GM18520 (cell line): ENCODE measurements around the gene ATXN1.

Experiments
- ATAC-seq: cut with Tn5 transposase; IDR thresholded peaks from one replicate; pipeline ENCODE4 v1.9.1; 2021; ENCODE audit not compliant: unreplicated experiment

Gene ATXN1

GRCh38 chr6:16747232-16748024 lies 13.8 kb downstream of the ATXN1 start:
- no peak for ATAC-seq

- no peak for ATAC-seq
These were observed 14.4 kb downstream of the ATXN1 start for GRCh38 chr6:16746812-16747211.

GRCh38 chr6:16746401-16746800 lies 14.9 kb downstream of the ATXN1 start:
- ATAC-seq: no peak

- ATAC-seq: no peak
These were observed 17.5 kb downstream of the ATXN1 start for GRCh38 chr6:16743664-16744210.

GRCh38 chr6:16742116-16742515 lies 19.1 kb downstream of the ATXN1 start:
- no peak for ATAC-seq

- no peak for ATAC-seq
These were observed 19.9 kb downstream of the ATXN1 start for GRCh38 chr6:16741112-16742016.

- ATAC-seq: no peak
These were observed 21.2 kb downstream of the ATXN1 start for GRCh38 chr6:16740097-16740496.

GRCh38 chr6:16739329-16739801 lies 21.9 kb downstream of the ATXN1 start:
- no peak for ATAC-seq

GRCh38 chr6:16737925-16738324 lies 23.3 kb downstream of the ATXN1 start:
- no peak for ATAC-seq

GRCh38 chr6:16736856-16737775 lies 24.1 kb downstream of the ATXN1 start:
- ATAC-seq: no peak

- no peak for ATAC-seq
These were observed 26.2 kb downstream of the ATXN1 start for GRCh38 chr6:16735014-16735413.

- ATAC-seq: no peak
These were observed 28.2 kb downstream of the ATXN1 start for GRCh38 chr6:16733085-16733484.

GRCh38 chr6:16731478-16732051 lies 29.7 kb downstream of the ATXN1 start:
- peak; percentile 86 for ATAC-seq

GRCh38 chr6:16730738-16731477 lies 30.4 kb downstream of the ATXN1 start:
- ATAC-seq: no peak

GRCh38 chr6:16729744-16730143 lies 31.5 kb downstream of the ATXN1 start:
- no peak for ATAC-seq

GRCh38 chr6:16729183-16729691 lies 32.0 kb downstream of the ATXN1 start:
- no peak for ATAC-seq

- ATAC-seq: no peak
These were observed 32.6 kb downstream of the ATXN1 start for GRCh38 chr6:16728513-16729182.

- no peak for ATAC-seq
These were observed 33.3 kb downstream of the ATXN1 start for GRCh38 chr6:16727996-16728395.
